GM21381 (cell line): ENCODE results near the gene ARHGEF12.

Experiments
- ATAC-seq: cut with Tn5 transposase; IDR thresholded peaks from one replicate; pipeline ENCODE4 v1.9.1; 2021; ENCODE audit warnings: mild to moderate bottlenecking, moderate library complexity; ENCODE audit not compliant: unreplicated experiment

ARHGEF12 gene

DNA sequence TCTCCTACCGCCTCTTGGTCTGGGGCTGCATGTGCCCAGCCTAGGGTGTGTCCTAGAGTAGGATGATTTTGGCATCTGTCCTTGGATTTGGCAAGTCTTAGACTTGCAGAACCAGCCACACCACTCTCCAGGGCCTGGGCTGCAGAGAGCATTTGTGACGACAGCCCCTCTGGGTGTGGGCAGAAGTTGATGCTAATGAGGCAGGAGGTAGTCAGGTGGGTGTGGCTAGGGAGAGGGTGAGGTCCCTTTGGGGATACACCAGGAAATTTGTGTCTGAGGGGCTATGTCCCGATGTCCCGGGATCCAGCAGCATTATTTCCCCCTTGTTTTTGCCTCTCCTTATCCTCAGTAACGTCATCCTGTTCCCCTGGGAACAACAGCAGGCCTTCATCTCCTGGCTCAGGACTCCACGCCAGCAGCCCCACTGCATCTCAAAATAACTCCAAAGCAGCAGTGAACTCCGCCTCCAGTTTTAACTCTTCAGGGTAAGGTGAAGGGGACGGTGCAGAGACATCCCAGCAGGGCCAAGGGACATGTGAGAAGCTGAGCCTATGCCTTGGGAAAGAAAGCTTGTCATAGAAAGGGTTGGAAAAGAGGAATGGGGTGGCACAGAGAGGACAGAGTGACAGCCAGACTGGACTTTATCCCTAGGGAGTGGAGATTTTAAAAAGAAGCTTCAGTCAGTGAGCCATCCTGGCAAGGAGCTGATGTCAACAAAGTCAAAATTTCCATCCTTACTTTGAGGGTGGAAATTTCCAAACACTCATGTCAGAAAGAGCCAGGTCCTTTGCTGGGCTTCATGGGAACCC is 19.1 kb upstream of the ARHGEF12 start:
- no peak for ATAC-seq

DNA sequence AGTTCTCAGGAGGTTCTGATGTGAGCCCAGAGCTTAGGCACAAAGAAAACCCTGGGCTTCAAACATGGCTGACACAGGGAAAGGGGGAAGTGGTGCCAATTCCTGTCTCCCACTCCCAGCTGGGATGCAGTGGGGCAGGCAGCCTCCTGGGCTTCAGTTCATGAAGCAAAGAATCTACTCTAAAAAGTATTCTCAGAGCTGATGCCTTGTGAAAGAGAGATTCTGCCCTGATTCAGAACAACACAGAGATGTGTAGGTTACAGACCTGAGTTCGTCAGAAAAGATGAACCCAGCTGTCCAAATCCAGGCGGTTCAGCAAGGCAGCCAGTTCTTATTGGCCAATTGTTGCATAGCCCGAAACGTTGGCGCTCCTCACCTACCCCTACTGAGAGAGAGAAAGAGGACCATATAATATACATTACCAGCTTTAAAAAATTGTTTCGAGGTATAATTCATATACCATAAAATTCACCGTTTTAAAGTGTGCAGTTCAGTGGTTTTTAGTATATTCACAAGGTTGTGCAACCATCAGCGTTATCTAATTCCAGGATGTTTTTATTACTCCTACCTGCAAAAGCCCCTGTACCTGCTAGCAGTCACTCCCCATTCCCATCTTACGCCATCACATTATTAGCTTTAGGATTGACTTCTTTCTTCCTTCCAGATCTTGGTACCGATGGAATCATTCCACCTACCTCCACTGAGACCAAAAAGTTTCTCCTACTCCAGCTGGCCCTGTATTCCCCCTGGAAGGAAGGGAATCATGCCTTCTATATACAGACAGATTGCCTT is 18.3 kb upstream of the ARHGEF12 start:
- ATAC-seq = no peak

DNA sequence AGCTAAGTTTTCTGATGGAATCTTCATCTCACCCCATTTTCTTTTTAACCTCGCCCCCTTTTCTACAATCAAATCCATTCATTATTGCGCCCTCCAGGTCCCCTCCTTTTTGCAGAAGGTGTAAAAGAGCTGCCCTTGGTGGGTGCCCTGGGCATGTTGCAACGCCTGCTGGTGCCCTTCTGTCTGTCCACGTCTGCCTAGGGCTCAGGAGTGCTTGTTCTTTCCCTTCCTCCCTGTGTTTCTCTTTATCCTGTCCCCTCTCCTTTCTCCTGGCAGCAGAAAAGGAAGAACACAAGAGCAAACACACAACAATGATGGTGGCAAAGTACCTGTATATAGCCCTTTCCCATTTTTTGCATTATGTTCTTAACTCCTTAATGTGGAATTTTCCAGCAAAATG is 17.3 kb upstream of the ARHGEF12 start:
- ATAC-seq = no peak

DNA sequence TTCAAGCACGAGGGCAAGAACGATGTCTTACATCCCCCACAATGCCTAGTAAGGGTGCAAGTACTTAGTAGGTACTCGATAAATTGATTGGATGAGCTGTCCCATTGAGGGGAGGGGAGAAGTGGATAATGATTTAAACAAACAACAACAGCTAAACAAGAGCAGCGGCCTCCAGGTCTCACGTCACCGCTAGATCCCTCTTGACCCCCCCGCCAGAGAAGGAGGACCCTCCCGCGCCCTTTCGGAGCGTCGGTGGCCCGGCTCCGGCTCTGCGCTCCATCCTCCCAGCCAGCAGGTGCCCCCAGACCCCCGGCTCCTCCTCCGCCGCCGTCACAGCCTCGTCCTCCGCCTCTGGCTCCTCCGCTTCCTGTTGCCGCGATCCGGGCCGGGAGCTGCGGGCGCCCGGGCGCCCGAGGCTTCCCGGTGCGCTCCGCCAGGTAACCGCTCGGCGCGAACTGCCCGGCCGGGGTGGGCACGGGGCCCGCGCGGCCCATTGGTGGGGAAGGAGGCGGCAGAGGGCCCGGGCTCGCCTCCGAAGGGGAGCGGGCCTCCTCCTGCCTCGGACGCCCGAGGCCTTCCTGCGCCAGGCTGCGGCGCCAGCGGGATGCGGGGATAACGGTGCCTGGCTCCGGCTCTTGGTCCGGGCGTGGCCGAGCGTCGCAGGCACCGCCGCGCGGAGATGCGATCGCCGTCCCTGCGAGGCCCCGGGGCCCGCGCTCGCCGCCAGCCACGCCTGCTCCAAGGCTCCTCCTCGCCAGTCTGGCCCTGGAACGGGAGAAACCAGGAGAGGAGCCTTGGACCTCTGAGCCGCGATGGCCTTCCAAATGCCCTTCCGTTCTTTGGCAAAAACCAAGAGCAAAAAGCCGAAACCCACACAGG is 11.0 kb upstream of the ARHGEF12 start, which contains the start of gene TLCD5:
Gene TLCD5, plus strand, starts transcription at position 368 of the 879 bp plus-strand sequence. CDS start 2,143 bp downstream, outside the sequence.
- ATAC-seq = peak; percentile 51

DNA sequence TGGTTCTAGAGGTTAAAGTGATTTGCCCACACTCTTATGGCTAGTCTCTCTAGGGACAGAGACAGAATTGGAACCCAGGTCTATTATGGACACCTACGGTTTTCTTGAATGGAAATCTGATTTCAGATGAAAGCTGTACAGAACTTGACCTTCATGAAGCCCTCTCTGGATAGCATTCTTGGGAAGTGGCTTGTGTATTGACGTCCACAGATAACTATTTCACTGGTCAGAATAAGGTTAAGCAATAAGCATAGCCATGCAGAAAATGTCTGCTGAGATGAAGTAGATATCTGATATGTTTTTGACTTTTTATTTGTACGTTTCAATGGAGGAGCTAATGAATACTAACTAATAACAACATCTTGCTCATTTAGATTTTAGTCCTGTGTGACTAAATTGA is 10.0 kb upstream of the ARHGEF12 start:
- ATAC-seq = no peak

DNA sequence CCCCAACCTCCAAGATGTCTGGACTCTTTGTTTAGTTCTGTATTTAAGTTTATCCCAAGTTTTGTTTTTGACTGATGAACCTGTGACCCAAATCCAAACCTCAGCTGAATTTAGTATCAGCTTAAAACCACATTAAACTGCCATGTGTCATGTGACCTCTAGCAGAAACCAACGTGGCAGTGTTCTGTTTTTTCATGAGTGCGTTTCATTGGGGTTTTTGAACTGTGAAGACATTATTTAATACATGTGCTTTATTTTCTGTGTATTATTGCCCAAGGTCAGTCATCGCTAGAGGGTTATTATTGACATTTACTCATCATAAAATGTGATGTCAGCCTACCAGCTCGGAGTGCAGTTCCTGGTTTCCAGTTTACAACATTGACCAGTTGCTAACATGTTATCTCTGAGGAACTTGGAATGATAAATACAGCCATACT is 9.3 kb upstream of the ARHGEF12 start:
- ATAC-seq = no peak

DNA sequence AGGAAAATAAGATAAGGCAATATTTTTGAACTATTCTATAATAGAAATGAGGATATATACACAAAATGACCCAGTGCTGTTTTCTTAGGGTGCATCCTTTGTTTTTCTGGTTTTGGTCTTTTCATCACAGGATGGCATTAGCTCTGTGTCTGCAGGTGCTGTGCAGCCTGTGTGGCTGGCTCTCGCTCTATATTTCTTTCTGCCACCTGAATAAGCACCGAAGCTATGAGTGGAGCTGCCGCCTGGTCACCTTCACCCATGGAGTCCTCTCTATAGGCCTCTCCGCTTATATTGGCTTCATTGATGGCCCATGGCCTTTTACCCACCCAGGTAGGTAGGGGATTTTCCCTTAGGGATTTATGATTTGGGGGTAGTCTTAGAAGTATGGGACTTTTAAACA is 8.9 kb upstream of the ARHGEF12 start:
- no peak for ATAC-seq

DNA sequence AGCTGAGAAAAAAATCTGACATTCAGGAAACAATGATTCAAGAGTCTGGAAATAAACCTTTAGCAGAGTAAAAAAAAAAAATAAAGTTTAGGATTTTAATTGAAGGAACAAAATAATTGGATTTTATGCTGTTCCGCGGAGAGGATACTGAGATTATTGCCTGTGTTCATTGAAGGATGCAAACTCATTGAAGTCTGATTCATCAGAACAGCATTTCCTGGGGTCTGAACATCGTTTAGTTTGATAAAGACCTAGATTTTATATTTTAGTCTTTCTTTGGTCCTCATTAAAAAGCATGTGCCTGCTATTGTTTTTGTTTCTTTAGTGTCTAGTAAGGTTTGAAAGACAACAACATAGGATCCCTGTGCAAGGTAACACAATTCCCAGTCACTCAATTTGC is 6.7 kb upstream of the ARHGEF12 start:
- no peak for ATAC-seq

DNA sequence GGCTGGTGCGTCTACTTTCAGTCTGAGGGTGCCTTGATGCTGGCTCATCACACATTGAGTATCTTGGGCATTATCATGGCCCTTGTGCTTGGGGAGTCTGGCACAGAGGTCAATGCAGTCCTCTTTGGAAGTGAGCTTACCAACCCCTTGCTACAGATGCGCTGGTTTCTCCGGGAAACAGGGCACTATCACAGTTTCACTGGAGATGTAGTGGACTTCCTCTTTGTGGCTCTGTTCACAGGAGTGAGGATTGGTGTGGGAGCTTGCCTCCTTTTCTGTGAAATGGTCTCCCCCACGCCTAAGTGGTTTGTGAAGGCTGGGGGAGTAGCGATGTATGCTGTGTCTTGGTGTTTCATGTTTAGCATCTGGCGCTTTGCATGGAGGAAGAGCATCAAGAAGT is 6.2 kb upstream of the ARHGEF12 start:
- ATAC-seq = no peak

DNA sequence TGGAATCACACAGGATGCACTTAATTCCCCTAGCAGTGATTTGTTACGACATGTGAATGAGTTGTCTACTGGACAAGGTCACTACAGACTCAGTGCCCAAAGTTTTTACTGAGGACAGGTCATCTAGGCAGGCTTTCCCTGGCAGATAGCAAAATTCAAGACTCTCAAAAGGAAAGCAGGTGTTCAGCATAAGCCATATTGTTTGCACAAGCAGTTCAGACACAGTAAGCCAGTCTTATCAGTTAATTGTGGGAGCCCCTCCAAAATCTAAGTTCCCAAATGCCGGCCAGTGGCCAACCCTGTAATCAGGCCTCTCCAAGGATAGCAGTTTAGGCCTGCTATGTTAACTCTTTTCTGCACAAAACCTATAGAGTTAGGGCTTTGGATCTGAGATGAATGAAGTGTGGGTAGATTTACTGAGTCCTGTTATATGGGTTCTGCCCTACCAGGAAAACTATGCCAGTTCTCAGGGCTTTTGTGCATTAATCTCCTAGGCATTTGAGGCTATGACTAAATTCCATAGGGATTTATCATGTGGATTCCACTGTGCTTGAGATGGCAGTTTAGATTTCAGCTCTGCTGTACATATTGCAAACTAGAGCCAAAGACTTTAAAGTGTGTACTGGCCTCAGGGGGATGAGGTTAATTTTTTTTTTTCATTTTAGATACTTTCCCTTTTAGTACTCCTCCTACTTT is 4.8 kb upstream of the ARHGEF12 start:
- ATAC-seq = no peak

DNA sequence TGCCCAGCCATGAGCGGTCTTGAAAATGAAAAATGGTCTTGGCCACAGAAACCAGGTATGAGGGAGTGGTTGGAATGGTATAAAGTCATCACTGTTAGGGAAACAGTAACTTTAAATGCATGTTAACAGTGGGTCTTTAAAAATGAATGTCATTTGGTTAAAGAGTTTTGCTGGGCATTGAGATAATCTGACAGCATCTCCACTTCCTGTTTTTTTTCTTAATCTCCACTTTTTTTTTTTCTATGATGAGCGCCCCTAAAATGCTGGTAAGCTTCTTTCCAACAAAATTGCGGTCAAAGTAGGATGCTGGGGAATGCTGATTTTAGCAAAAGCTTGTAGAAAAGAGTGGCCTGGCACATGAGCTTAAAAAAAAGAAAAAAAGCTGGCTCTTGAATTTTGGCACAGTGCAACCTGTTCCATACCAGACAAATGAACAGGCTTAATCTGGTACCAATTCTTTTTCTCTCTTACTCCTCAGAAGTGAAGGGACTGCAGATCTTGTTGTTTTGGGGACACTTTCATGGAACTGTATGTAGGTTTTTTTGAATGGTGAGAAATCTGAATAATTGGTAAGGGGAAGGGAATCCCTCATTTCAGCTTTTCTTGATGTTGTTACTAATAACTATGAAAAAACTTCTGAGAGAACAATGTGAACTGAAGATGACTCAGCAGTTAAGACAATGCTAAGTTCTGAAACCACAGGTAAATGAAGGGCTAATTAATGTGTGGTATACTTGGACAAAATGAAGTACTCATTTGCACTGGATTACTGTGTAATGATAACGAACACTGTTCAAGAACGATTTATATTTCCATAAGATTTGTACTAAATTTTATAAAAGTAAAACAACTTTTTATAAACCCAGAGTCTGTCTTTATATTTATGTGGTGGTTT is 3.1 kb upstream of the ARHGEF12 start:
- no peak for ATAC-seq

DNA sequence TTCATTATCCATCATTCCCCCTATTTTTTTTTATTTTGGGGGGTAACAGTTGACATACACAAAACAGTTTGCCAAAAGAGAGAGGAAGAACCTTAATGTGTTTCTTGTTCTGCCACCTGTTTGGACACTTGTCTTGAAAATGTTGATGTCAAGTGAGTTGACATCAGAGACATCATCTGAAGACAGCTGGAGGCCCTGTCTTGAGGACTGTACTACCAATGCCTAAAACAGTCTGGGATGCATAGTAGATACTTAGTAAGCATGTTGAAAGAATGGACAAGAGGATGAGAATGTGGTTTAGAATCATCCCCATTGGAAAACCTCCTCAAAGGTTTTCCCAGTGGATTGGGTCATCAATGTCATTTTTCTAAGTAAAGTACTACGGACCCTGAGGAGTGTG is 2.4 kb upstream of the ARHGEF12 start:
- no peak for ATAC-seq

DNA sequence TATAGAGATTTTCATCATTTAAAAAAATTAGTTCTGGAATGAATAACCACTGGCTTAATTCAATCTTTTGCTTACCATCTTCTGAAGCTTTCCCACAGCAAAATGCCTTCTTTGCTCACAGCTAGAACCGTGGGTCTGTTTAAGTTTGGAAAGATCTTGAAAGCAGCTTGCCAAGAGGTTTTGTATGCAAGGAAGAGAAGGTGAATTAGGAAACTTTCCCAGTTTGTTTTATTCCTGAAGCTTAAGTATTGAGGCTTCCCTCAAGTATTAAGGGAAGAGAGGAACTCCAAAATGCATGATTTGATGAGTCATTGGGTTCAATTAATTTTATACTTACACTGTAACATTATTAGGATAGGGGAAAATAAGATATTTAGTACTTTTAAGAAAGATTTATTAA is 1.9 kb upstream of the ARHGEF12 start:
- ATAC-seq = no peak

DNA sequence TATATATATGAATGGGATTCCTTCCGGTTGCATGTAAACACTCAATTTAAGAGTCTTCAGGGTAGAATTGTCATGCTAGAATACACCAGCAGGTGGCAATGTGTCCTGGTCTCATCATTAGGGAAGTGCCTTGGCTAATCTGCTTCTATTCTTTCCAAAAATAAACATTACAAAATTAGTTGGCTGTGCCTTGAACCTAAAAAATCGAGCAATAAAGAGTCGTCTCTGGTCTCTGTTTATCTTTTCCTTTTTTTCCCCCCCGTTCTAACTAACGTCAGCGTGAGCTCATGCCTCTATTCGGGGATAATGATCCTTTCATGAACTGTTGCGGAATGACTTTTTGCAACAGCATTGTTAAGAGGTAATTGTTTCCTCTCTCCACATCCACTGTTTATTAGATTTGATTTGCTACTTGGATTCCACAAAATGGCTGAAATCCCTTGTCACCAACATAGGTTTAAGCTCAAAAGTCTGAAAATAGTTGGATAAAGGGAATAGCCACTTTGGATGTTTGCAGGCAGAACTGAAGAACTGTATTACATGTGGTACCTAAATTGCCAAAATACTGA is 1.2 kb upstream of the ARHGEF12 start:
- ATAC-seq = no peak

DNA sequence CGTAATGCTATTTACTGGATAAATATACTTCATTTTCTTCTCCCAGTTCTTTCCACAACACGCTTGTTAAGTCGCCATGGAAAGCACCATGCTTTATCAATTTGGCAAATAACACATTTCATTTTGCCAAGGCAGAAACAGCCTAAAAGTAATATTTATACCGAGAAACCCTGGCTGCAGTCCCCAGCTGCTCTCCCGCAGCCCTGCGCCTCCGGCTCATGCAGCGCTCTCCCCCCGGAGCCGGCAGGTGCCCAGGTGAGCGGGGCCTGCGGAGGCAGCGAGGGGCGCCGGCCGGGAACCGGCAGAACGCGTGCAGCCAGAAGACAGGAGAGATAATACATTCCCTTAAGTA is 681 bp upstream of the ARHGEF12 start:
- peak; percentile 23 for ATAC-seq

DNA sequence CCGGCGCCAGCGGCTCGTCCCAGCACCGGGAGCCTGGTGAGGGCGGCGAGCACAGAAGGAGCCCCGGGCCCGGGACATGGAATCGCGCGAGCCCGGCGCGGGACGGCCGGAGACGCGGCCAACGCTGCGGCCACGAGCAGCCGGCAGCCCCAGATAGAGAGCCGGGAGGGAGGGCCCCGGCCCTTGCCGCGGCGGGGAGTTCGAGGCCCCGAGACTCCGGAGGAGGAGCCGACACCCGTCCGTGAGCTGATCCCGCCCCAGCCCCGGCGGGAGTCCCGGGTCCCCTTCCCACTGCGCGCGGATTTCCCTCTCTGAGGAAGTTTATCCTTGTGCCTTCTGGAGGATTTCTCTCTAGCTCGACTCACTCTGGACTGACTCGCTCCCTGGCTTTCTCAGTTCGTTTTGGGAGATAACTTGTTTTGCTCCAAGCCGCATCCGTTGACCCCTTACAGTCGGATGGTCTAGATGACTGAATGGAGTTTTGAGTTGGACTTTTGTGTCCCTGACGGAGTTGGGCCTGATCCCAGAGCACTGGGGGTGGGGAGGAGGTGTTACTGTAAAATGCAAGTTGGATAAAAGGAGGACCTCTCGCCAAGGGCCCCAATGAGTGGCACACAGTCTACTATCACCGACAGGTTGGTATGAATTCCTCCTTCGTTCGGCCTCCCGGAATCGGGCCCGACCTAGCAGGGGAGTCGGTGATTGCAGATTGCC is 585 bp downstream of the ARHGEF12 start:
- peak; percentile 27 for ATAC-seq

DNA sequence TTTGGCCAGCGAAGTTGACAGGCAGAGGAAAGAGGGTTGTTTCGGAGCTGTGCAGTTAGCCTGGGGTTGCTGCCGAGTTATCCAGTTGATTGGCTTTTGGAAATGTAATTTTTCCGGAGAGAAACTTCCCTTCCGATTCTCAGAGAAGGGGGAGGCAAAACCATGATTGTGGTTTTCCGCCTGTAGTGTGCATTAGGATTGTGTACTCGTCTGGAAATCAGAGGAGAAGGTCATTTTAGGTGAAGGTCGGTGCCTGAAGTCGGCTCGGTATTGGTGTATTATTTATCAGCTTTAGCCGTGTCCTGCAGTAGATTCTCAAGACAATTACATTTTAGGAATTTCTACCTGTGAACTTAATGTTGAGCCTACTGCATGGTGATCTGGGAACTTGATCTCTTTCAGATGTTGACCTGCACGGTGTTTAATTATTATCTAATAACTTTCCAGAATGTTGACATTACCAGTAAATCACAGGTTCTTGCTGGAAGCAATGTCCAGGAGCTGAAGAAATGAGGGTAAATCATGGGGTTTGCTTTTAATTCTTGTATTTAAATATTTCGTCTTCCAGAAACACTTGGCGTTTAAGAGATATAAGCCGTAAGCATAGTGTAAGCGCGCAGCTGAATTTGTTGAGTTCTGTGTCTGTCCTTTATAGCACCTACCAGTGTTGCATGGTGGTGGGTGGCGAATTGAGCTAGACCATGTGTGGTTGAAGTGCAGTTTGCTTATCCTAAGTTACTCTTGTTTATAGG is 1.3 kb downstream of the ARHGEF12 start:
- no peak for ATAC-seq
